Body of pancreas (tissue), 4 donors: ENCODE results near the gene NRL. TPM values are rescaled to one million over a fixed set of nuclear protein-coding genes. Genes with fewer than 3 reads are reported as not detected.

Source experiments
- ATAC-seq: fragments of 150-250 bp; one replicate; pipeline ENCODE4 v1.9.1; 2016
- DNase-seq, 4 donors: peaks; one replicate each; pipeline ENCODE4 v3.0.0-alpha.2; 2019
- H3K27ac ChIP-seq, 4 donors: fragments of 200-600 bp; sonication (generic); 1 replicate in 3 of 4; 2 replicates in 1 of 4; pipeline versions ENCODE4 v1.5.1 to v1.6.1; 2016 to 2019; ENCODE audit warnings: mild to moderate bottlenecking in 1 of 4, mixed read lengths in 1 of 4, moderate library complexity in 1 of 4
- H3K27me3 ChIP-seq, 2 donors: fragments of 200-600 bp; sonication (generic); one replicate each; pipeline ENCODE4 v1.6.0; 2016; ENCODE audit warnings: mild to moderate bottlenecking in 1 of 2
- H3K36me3 ChIP-seq, 2 donors: fragments of 200-600 bp; sonication (generic); replicated peaks in 1 of 2; 2 replicates each; pipeline ENCODE4 v1.5.1; 2016; ENCODE audit warnings: low read depth in 2 of 2; ENCODE audit not compliant: insufficient read depth in 1 of 2
- H3K4me1 ChIP-seq: fragments of 200-600 bp; sonication (generic); one replicate; pipeline ENCODE4 v1.6.0; 2016
- H3K4me3 ChIP-seq, 2 donors: fragments of 200-600 bp; sonication (generic); 1 replicate in 1 of 2; 2 replicates in 1 of 2; pipeline ENCODE4 v1.5.1; 2016 to 2019
- H3K9me3 ChIP-seq, 3 donors: fragments of 200-600 bp; sonication (generic); 1 replicate in 2 of 3; 2 replicates in 1 of 3; pipeline ENCODE4 v1.5.1; 2016
- POLR2A ChIP-seq, 3 donors: fragments of 450-650 bp; IDR thresholded peaks; one replicate each; pipeline ENCODE4 v1.6.1; 2016; ENCODE audit warnings: antibody characterized with exemption in 3 of 3, mild to moderate bottlenecking in 2 of 3
- WGBS, 2 donors: methylation state at CpG; one replicate each; pipeline ENCODE4 v1.1.5; 2017; 5-methylcytosine and 5-hydroxymethylcytosine counted together
- intact Hi-C: fragments of 100-400 bp; cut with DNase I; formaldehyde crosslinking; loops from one replicate; pipeline ENCODE4 v1.15.1; 2023
- total RNA-seq, 2 donors: library from RNA; depleted of rRNA; stranded (reverse); fragments of >200 nt; gene quantifications; one replicate each; pipeline ENCODE4 v1.1.0, GENCODE V29; 2016
- TF ChIP-seq, protein P1 (sequence below), 7 experiments: fragments of 450-650 bp in 4 of 7; fragments of 200-600 bp in 3 of 7; sonication (generic) in 3 of 7; IDR thresholded peaks; one replicate each; pipeline ENCODE4 v1.5.1; 2016 to 2019; ENCODE audit warnings: antibody characterized with exemption in 7 of 7

The NRL gene
- total RNA-seq, 2 donors from 2014 or later = 2.1 to 2.6 TPM

DNA sequence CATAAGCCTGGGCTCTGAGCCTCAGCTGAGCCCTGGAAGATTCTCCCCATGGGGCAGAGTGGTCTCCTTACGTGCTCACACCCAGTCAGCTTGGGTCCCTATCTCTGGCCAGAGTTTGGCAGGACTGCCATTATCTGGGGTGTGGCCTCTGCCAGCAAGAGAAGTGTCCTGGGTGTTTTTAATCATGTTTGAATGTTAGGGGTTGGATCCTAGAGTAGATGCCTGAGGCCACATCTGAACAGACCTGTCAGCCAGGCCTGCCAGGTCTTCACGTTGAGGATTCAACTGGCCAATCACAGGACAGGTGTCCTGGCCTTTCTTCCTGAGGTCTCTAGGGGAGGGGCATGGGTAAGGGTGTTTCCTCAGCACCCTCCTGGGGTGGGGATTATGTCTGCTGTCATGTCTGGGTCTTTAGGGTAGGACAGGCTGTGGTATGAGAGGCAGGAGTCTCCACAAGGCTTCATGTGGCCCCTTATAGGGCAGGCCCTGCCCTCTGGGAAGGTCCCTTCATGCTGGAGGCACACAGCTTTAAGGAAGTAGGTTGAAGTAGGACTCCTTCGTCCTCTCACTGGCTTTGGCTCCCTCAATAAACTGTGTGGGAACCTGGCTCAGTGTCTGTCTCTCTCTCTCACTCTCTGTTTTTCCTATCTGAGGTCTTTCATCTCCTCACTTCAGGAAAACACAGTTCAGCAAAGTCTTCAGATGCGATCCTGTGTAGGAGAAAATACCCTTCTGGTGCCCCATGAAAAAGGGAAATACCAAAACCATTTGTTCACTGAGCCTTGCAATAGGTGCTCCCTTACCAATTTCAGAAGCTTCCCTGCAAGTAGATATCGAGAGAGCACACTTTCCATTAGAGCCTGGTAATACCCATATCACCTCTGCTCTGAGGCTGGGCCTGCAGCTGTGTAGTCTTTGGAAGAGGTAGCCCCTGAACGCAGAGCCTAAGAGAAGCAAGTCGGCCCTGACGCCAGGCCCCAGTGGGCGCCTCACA, 9.0 kb upstream of the NRL start:
- intact Hi-C loops = no loop called here
- TF ChIP-seq, protein P1, sequence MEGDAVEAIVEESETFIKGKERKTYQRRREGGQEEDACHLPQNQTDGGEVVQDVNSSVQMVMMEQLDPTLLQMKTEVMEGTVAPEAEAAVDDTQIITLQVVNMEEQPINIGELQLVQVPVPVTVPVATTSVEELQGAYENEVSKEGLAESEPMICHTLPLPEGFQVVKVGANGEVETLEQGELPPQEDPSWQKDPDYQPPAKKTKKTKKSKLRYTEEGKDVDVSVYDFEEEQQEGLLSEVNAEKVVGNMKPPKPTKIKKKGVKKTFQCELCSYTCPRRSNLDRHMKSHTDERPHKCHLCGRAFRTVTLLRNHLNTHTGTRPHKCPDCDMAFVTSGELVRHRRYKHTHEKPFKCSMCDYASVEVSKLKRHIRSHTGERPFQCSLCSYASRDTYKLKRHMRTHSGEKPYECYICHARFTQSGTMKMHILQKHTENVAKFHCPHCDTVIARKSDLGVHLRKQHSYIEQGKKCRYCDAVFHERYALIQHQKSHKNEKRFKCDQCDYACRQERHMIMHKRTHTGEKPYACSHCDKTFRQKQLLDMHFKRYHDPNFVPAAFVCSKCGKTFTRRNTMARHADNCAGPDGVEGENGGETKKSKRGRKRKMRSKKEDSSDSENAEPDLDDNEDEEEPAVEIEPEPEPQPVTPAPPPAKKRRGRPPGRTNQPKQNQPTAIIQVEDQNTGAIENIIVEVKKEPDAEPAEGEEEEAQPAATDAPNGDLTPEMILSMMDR (IDR thresholded peaks at IDR 0.05) = no peak
- no peak for TF ChIP-seq POLR2A (IDR thresholded peaks at IDR 0.05)
- WGBS, 2 donors = 81% methylated on average over 7 to 9 of the region's 9 CpGs
- H3K27ac ChIP-seq = no peak overlapping the region
- no peak overlapping the region for H3K4me3 ChIP-seq
- H3K36me3 ChIP-seq = peaks cover 24 to 37% of the 10 kb centered on the region in 2 donors
- H3K9me3 ChIP-seq = no peaks in the 10 kb centered on the region
- no peak for DNase-seq
- no peak for ATAC-seq
- H3K27me3 ChIP-seq = no peaks in the 10 kb centered on the region
- H3K4me1 ChIP-seq = no peaks in the 10 kb centered on the region

DNA sequence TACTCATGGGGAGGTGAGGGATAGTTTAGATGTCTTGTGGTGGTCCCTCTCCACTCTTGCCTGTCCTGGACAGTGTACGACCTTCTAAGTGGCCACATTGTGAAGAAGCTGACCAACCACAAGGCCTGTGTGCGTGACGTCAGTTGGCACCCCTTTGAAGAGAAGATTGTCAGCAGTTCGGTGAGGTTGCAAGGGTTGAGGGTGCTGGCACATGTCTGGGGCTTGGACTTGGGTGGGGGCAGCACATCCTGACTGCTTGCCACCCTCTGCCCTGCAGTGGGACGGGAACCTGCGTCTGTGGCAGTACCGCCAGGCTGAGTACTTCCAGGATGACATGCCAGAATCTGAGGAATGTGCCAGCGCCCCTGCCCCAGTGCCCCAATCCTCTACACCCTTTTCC, 8.1 kb upstream of the NRL start:
- ATAC-seq = no peak
- no peak overlapping the region for H3K4me3 ChIP-seq
- H3K36me3 ChIP-seq = peaks cover 24 to 37% of the 10 kb centered on the region in 2 donors
- TF ChIP-seq POLR2A (IDR thresholded peaks at IDR 0.05) = no peak
- TF ChIP-seq, protein P1 (IDR thresholded peaks at IDR 0.05) = no peak
- H3K27ac ChIP-seq = no peak overlapping the region
- WGBS, 2 donors = 92 to 95% methylated on average over 5 to 8 of the region's 8 CpGs
- peaks cover 4% of the 10 kb centered on the region for H3K4me1 ChIP-seq
- no peaks in the 10 kb centered on the region for H3K27me3 ChIP-seq
- H3K9me3 ChIP-seq = no peaks in the 10 kb centered on the region
- intact Hi-C loops = no loop called here
- no peak for DNase-seq

DNA sequence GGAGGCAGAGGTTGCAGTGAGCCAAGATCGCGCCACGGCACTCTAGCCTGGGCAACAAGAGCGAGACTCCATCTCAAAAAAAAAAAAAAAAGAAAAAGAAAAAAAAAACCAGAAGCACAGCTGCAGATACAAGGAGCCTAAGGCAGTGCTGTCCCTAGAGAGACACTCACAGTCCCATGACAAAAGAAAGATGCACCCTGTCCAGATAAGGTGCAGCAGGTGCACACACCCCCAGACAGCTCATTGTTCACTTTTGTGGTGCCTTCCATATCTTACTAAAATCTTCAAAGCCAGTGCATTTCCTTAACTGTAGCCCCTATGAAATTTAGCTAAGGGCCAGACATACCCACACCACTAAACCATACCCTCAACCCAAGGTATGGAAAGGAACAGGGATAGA, 7.7 kb upstream of the NRL start:
- intact Hi-C loops = no loop called here
- Histone ChIP-seq H3K27me3 (no peaks in the 10 kb centered on the region), H3K4me1 (peaks cover 9% of the 10 kb centered on the region), H3K4me3 (no peak overlapping the region), H3K36me3 (peaks cover 24 to 37% of the 10 kb centered on the region in 2 donors), H3K9me3 (no peaks in the 10 kb centered on the region), H3K27ac (no peak overlapping the region)
- TF ChIP-seq POLR2A (IDR thresholded peaks at IDR 0.05) = no peak
- TF ChIP-seq, protein P1 (IDR thresholded peaks at IDR 0.05) = no peak
- WGBS, 2 donors = 94 to 97% methylated on average over 4 of the region's 4 CpGs
- no peak for DNase-seq
- ATAC-seq = no peak

DNA sequence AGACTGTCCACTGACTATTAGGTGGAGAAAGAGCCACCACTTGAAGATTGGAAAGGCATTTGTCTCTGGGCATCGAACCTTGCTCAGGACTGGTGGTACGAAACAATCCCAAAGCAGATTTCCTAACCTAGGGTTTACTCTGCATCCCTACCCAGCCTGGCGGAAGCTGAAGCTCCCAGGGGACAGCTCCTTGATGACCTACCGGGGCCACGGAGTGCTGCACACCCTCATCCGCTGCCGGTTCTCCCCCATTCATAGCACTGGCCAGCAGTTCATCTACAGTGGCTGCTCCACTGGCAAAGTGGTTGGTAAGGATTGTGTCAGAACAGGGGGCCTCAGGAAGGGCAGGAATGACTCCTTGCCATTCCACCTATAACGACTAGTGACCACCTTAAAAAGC, 6.5 kb upstream of the NRL start:
- Histone ChIP-seq H3K27me3 (no peaks in the 10 kb centered on the region), H3K9me3 (no peaks in the 10 kb centered on the region), H3K4me3 (no peak overlapping the region), H3K36me3 (peaks cover 24 to 37% of the 10 kb centered on the region in 2 donors), H3K27ac (no peak overlapping the region), H3K4me1 (peaks cover 21% of the 10 kb centered on the region)
- no peak for TF ChIP-seq POLR2A (IDR thresholded peaks at IDR 0.05)
- TF ChIP-seq, protein P1 (IDR thresholded peaks at IDR 0.05) = no peak
- ATAC-seq (no peak), DNase-seq (no peak)
- intact Hi-C loops = no loop called here
- 94 to 95% methylated on average over 7 to 8 of the region's 8 CpGs for WGBS, 2 donors
